GM19023 (cell line): ENCODE measurements around the gene OXT.

Source experiments
- ATAC-seq: cut with Tn5 transposase; IDR thresholded peaks from one replicate; pipeline ENCODE4 v1.9.1; 2021; ENCODE audit warnings: mild to moderate bottlenecking, moderate library complexity; ENCODE audit not compliant: unreplicated experiment

OXT gene

GRCh38 chr20:3084283-3084985, 13.0 kb downstream of the OXT start, which contains the start of gene AVP:
AVP (minus strand) TSS chr20:3084724; CDS start chr20:3084674, 50 bp downstream.
- ATAC-seq, result no peak

GRCh38 chr20:3084986-3085360, 13.6 kb downstream of the OXT start:
- no peak for ATAC-seq

- ATAC-seq, result no peak
Measured at GRCh38 chr20:3085571-3086072, 14.2 kb downstream of the OXT start.

GRCh38 chr20:3088031-3088430, 16.6 kb downstream of the OXT start:
- no peak for ATAC-seq

- ATAC-seq, result no peak
Measured at GRCh38 chr20:3090565-3090964, 19.1 kb downstream of the OXT start.

- ATAC-seq, result no peak
Measured at GRCh38 chr20:3092611-3093379, 21.4 kb downstream of the OXT start.

GRCh38 chr20:3093861-3094361, 22.5 kb downstream of the OXT start:
- no peak for ATAC-seq

GRCh38 chr20:3094848-3095629, 23.6 kb downstream of the OXT start:
- ATAC-seq, result no peak

- ATAC-seq, result no peak
Measured at GRCh38 chr20:3100480-3100879, 29.1 kb downstream of the OXT start.

GRCh38 chr20:3101251-3101650, 29.8 kb downstream of the OXT start:
- ATAC-seq, result no peak

- ATAC-seq, result no peak
Measured at GRCh38 chr20:3101737-3102574, 30.5 kb downstream of the OXT start.

- ATAC-seq, result no peak
Measured at GRCh38 chr20:3102575-3103368, 31.4 kb downstream of the OXT start.

GRCh38 chr20:3103369-3104032, 32.1 kb downstream of the OXT start:
- no peak for ATAC-seq

- no peak for ATAC-seq
Measured at GRCh38 chr20:3105256-3106137, 34.1 kb downstream of the OXT start.

- ATAC-seq, result no peak
Measured at GRCh38 chr20:3106185-3106584, 34.8 kb downstream of the OXT start.

- no peak for ATAC-seq
Measured at GRCh38 chr20:3106658-3107463, 35.4 kb downstream of the OXT start.

- no peak for ATAC-seq
Measured at GRCh38 chr20:3107464-3108025, 36.1 kb downstream of the OXT start.
